ENCODE measurements around the gene KRTAP19-1.

KRTAP19-1 gene

GRCh38 chr21:30479259-30479658 lies 908 bp downstream of the KRTAP19-1 start:
- Histone ChIP-seq H3K4me1 (no peaks in the 10 kb centered on the region), H3K4me2 (no peak overlapping the region), H3K27ac (no peak overlapping the region), H4K20me1 (no peaks in the 10 kb centered on the region), H3K36me3 (no peaks in the 10 kb centered on the region), H3K9me3 (replicated peaks in 1 of 11) (no peaks in the 10 kb centered on the region), H3K9ac (no peak overlapping the region), H3K4me3 (no peak overlapping the region), H3K27me3 (no peaks in the 10 kb centered on the region)
- no peak for TF ChIP-seq Cebpa-rat (IDR thresholded peaks at IDR 0.05)

- no peak overlapping the region for H3K9ac ChIP-seq
- H3K4me3 ChIP-seq: no peak overlapping the region
- H3K4me1 ChIP-seq: no peaks in the 10 kb centered on the region
- TF ChIP-seq Cebpa-rat (IDR thresholded peaks at IDR 0.05): no peak
- no peaks in the 10 kb centered on the region for H4K20me1 ChIP-seq
- no peaks in the 10 kb centered on the region for H3K36me3 ChIP-seq
- H3K27ac ChIP-seq: no peak overlapping the region
- no peaks in the 10 kb centered on the region for H3K9me3 ChIP-seq (replicated peaks in 1 of 11)
- no peaks in the 10 kb centered on the region for H3K27me3 ChIP-seq
- no peak overlapping the region for H3K4me2 ChIP-seq
Observed at GRCh38 chr21:30478004-30478403, 2.2 kb downstream of the KRTAP19-1 start.

- H3K27ac ChIP-seq: no peak overlapping the region
- H4K20me1 ChIP-seq: no peaks in the 10 kb centered on the region
- no peaks in the 10 kb centered on the region for H3K9me3 ChIP-seq (replicated peaks in 1 of 11)
- H3K4me1 ChIP-seq: no peaks in the 10 kb centered on the region
- H3K27me3 ChIP-seq: no peaks in the 10 kb centered on the region
- H3K9ac ChIP-seq: no peak overlapping the region
- H3K4me3 ChIP-seq: no peak overlapping the region
- H3K4me2 ChIP-seq: no peak overlapping the region
- no peak for TF ChIP-seq Cebpa-rat (IDR thresholded peaks at IDR 0.05)
- no peaks in the 10 kb centered on the region for H3K36me3 ChIP-seq
Observed at GRCh38 chr21:30468900-30469714, 11.1 kb downstream of the KRTAP19-1 start.

GRCh38 chr21:30463713-30464112 lies 16.5 kb downstream of the KRTAP19-1 start:
- Histone ChIP-seq H3K9ac (no peak overlapping the region), H3K9me3 (replicated peaks in 1 of 11) (no peaks in the 10 kb centered on the region)

GRCh38 chr21:30448514-30448913 lies 31.7 kb downstream of the KRTAP19-1 start:
- no peak overlapping the region for H3K27ac ChIP-seq
- H3K4me1 ChIP-seq: peaks cover 0 to 8% (median 7%) of the 10 kb centered on the region in 10 experiments; a peak in 10 of 20 replicates
- H3K27me3 ChIP-seq: no peaks in the 10 kb centered on the region
- H3K4me3 ChIP-seq: no peak overlapping the region
- no peaks in the 10 kb centered on the region for H3K36me3 ChIP-seq
- H3K4me2 ChIP-seq: no peak overlapping the region
- no peaks in the 10 kb centered on the region for H4K20me1 ChIP-seq
- H3K9ac ChIP-seq: no peak overlapping the region
- no peaks in the 10 kb centered on the region for H3K9me3 ChIP-seq (replicated peaks in 1 of 11)
- TF ChIP-seq Cebpa-rat (IDR thresholded peaks at IDR 0.05): no peak

More at GRCh38 chr21:30463713-30464112, 16.5 kb downstream of the KRTAP19-1 start:
- Histone ChIP-seq H3K27ac (no peak overlapping the region), H3K4me3 (no peak overlapping the region), H3K4me2 (no peak overlapping the region), H3K36me3 (no peaks in the 10 kb centered on the region), H4K20me1 (no peaks in the 10 kb centered on the region), H3K27me3 (no peaks in the 10 kb centered on the region), H3K4me1 (no peaks in the 10 kb centered on the region)
- no peak for TF ChIP-seq Cebpa-rat (IDR thresholded peaks at IDR 0.05)

- no peak overlapping the region for H3K4me3 ChIP-seq
- no peaks in the 10 kb centered on the region for H3K36me3 ChIP-seq
- H3K4me1 ChIP-seq: peaks cover 0 to 8% (median 7%) of the 10 kb centered on the region in 10 experiments; a peak in 10 of 20 replicates
- peak overlapping the region in 8 of 11 experiments; percentile 13 to 41 (median 34); a peak in 11 of 22 replicates for H3K4me2 ChIP-seq
- TF ChIP-seq Cebpa-rat (IDR thresholded peaks at IDR 0.05): no peak
- H3K27me3 ChIP-seq: no peaks in the 10 kb centered on the region
- H4K20me1 ChIP-seq: no peaks in the 10 kb centered on the region
- H3K27ac ChIP-seq: no peak overlapping the region
- no peak overlapping the region for H3K9ac ChIP-seq
- no peaks in the 10 kb centered on the region for H3K9me3 ChIP-seq (replicated peaks in 1 of 11)
Observed at GRCh38 chr21:30447056-30447455, 33.1 kb downstream of the KRTAP19-1 start.

GRCh38 chr21:30444204-30444603 lies 36.0 kb downstream of the KRTAP19-1 start:
- Histone ChIP-seq H3K4me2 (no peak overlapping the region), H3K27me3 (no peaks in the 10 kb centered on the region), H3K27ac (no peak overlapping the region), H3K9me3 (replicated peaks in 1 of 11) (no peaks in the 10 kb centered on the region), H3K4me3 (no peak overlapping the region), H3K9ac (no peak overlapping the region), H4K20me1 (no peaks in the 10 kb centered on the region), H3K4me1 (peaks cover 0 to 8% (median 7%) of the 10 kb centered on the region in 10 experiments; a peak in 10 of 20 replicates), H3K36me3 (no peaks in the 10 kb centered on the region)
- TF ChIP-seq Cebpa-rat (IDR thresholded peaks at IDR 0.05): no peak

GRCh38 chr21:30443226-30443625 lies 36.9 kb downstream of the KRTAP19-1 start:
- Histone ChIP-seq H3K36me3 (no peaks in the 10 kb centered on the region), H3K9me3 (replicated peaks in 1 of 11) (no peaks in the 10 kb centered on the region), H3K27me3 (no peaks in the 10 kb centered on the region), H4K20me1 (no peaks in the 10 kb centered on the region), H3K4me2 (no peak overlapping the region), H3K4me3 (no peak overlapping the region), H3K27ac (no peak overlapping the region), H3K9ac (no peak overlapping the region), H3K4me1 (peaks cover 0 to 8% (median 7%) of the 10 kb centered on the region in 10 experiments; a peak in 10 of 20 replicates)
- no peak for TF ChIP-seq Cebpa-rat (IDR thresholded peaks at IDR 0.05)

GRCh38 chr21:30439975-30440374 lies 40.2 kb downstream of the KRTAP19-1 start, which contains the start of gene KRTAP15-1:
TSS of gene KRTAP15-1 (plus strand) at chr21:30440275. CDS start at chr21:30440328, 53 bp downstream.
- H3K4me3 ChIP-seq: no peak within 1 kb of the TSS
- no peak for TF ChIP-seq Cebpa-rat (IDR thresholded peaks at IDR 0.05)
- no peak within 1 kb of the TSS for H3K4me2 ChIP-seq
- H3K36me3 ChIP-seq: no peaks in the 10 kb centered on the region
- H3K9ac ChIP-seq: no peak within 1 kb of the TSS
- H3K27me3 ChIP-seq: no peaks in the 10 kb centered on the region
- no peaks in the 10 kb centered on the region for H4K20me1 ChIP-seq
- no peaks in the 10 kb centered on the region for H3K9me3 ChIP-seq (replicated peaks in 1 of 11)
- no peaks in the 10 kb centered on the region for H3K4me1 ChIP-seq
- no peak within 1 kb of the TSS for H3K27ac ChIP-seq

- Histone ChIP-seq H3K27me3 (no peaks in the 10 kb centered on the region), H3K4me2 (no peak overlapping the region), H4K20me1 (no peaks in the 10 kb centered on the region), H3K36me3 (no peaks in the 10 kb centered on the region), H3K4me3 (no peak overlapping the region), H3K9me3 (replicated peaks in 1 of 11) (no peaks in the 10 kb centered on the region), H3K27ac (no peak overlapping the region), H3K9ac (no peak overlapping the region), H3K4me1 (no peaks in the 10 kb centered on the region)
- TF ChIP-seq Cebpa-rat (IDR thresholded peaks at IDR 0.05): no peak
Observed at GRCh38 chr21:30437010-30437565, 43.1 kb downstream of the KRTAP19-1 start.

All from BLaER1 treated with 17β-estradiol and CSF1 and Interleukin-3, amounts not matched to agents 10 nM and 100 nM (cell line).